Mesodermal cell (in vitro differentiated cells): ENCODE measurements around the gene KAT6B.

Experiments used
- H3K27ac ChIP-seq: 2 replicates; pipeline ENCODE4 v1.7.0; 2013; ENCODE audit warnings: mild to moderate bottlenecking, low read depth, low read length, moderate library complexity; ENCODE audit not compliant: severe bottlenecking
- H3K36me3 ChIP-seq: 2 replicates; pipeline ENCODE4 v1.7.1; 2013; ENCODE audit warnings: mild to moderate bottlenecking, low read length, moderate library complexity; ENCODE audit not compliant: control insufficient read depth, insufficient read depth
- H3K4me1 ChIP-seq: one replicate; pipeline ENCODE4 v1.7.1; 2013; ENCODE audit warnings: mild to moderate bottlenecking, low read length; ENCODE audit not compliant: insufficient read depth, control insufficient read depth, poor library complexity, severe bottlenecking
- H3K4me3 ChIP-seq: 2 replicates; pipeline ENCODE4 v1.7.0; 2013; ENCODE audit warnings: low read length, control low read depth, mild to moderate bottlenecking; ENCODE audit not compliant: insufficient read depth, poor library complexity, severe bottlenecking; ENCODE audit errors: extremely low read depth
- H3K9me3 ChIP-seq: 2 replicates; pipeline ENCODE4 v1.7.1; 2013; ENCODE audit warnings: mild to moderate bottlenecking, low read length, moderate library complexity; ENCODE audit not compliant: control insufficient read depth
- WGBS, 2 experiments: methylation state at CpG; one replicate each; pipeline ENCODE4 v1.1.5; 2013; ENCODE audit warnings: missing lambda C conversion rate in 2 of 2; ENCODE audit not compliant: insufficient coverage in 2 of 2; 5-methylcytosine and 5-hydroxymethylcytosine counted together

Gene KAT6B

DNA sequence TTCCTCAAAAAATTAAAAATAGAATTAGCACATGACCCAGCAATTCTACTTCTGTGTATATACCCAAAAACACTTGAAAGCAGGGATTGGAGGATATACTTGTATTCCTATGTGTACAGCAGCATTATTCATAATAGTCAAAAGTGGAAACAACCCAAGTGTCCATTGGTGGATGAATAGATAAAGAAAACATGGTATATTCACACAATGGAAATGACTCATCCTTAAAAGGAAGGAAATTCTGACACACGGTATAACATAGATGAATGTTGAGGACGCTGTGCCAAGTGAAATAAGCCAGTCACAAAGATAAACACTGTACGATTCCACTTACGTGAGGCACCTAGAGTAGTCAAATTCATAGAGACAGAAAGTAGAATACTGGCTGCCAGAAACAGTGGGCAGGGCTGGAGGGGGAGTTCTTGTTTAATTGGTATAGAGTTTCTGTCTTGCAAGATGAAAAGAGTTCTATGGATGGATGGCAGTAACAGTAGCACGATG lies 26.6 kb upstream of the KAT6B start:
- 93% methylated on average over 3 to 5 of the region's 5 CpGs for WGBS, 2 experiments
- Histone ChIP-seq H3K9me3 (no peaks in the 10 kb centered on the region), H3K4me3 (no peak overlapping the region), H3K27ac (no peak overlapping the region), H3K36me3 (no peaks in the 10 kb centered on the region), H3K4me1 (no peaks in the 10 kb centered on the region)

DNA sequence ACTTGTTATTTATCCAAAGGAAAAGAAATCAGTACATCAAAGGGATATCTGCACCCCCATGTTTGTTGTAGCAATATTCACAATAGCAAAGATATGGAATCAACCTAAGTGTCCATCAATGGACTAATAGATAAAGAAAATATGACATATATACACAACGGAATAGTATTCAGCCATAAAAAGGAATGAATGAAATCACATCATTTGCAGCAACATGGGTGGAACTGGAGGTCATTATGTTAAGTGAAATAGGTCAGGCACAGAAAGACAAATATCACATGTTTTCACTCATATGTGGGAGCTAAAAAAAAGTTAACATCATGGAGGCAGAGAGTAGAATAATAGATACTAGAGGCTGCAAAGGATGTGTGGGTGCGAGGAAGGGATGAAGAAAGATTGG lies 25.0 kb upstream of the KAT6B start:
- Histone ChIP-seq H3K4me3 (no peak overlapping the region), H3K36me3 (no peaks in the 10 kb centered on the region), H3K4me1 (no peaks in the 10 kb centered on the region), H3K27ac (no peak overlapping the region), H3K9me3 (no peaks in the 10 kb centered on the region)
- 78 to 100% methylated on average over 1 of the region's 2 CpGs for WGBS, 2 experiments

DNA sequence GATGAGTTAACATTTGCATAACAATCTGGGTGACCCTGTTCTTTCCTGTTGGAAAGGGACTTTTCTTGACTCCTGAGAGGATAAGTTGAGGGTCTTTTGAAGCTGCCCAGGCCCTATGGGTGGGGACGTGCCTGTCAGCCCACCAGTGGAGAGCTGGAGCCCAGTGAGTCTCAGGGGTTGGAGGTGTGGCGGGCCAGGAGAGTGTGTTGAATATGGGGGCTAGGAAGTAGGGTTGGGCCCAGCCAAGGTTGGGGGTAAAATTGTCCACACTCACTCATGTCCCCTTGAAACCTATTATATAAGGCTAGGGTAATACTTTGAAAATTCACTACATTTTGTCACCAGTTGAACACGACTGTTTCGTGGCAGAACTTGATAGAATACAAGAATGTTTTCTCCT lies 17.9 kb upstream of the KAT6B start:
- H3K36me3 ChIP-seq, result no peaks in the 10 kb centered on the region
- H3K4me3 ChIP-seq, result no peak overlapping the region
- WGBS, 2 experiments, result 90 to 100% methylated on average over 2 of the region's 4 CpGs
- H3K4me1 ChIP-seq, result no peaks in the 10 kb centered on the region
- no peaks in the 10 kb centered on the region for H3K9me3 ChIP-seq
- H3K27ac ChIP-seq, result no peak overlapping the region

- Histone ChIP-seq H3K4me1 (no peaks in the 10 kb centered on the region), H3K36me3 (no peaks in the 10 kb centered on the region), H3K4me3 (no peak overlapping the region), H3K9me3 (no peaks in the 10 kb centered on the region), H3K27ac (no peak overlapping the region)
- WGBS, 2 experiments, result 92 to 100% methylated on average over 1 to 2 of the region's 2 CpGs
Observed at GRCh38 chr10:74810087-74810486, 16.3 kb upstream of the KAT6B start.

- Histone ChIP-seq H3K4me1 (no peaks in the 10 kb centered on the region), H3K36me3 (no peaks in the 10 kb centered on the region), H3K4me3 (no peak overlapping the region), H3K9me3 (peaks cover 10% of the 10 kb centered on the region), H3K27ac (no peak overlapping the region)
- WGBS, 2 experiments, result 45 to 51% methylated on average over 38 to 46 of the region's 53 CpGs
Observed at GRCh38 chr10:74813381-74814259, 12.8 kb upstream of the KAT6B start.

DNA sequence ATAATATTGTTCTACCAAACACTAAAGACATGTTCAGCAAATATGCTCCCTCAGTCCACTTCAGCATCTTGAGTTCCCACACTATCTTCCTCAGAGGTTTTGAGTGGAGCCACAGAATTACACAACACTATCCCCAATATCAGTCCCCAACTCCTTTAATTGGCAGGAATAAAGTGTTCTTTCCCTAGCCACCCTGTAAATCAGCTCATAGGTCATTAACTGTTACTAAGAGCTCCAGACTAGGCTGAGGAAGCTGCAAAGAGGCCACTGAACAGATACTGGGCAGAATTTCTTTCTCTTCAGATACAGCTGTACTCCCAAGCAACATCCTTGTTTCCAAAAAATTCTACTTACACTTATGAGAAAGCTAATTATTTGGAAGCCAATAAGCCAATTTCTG lies 11.6 kb upstream of the KAT6B start:
- Histone ChIP-seq H3K9me3 (peaks cover 10% of the 10 kb centered on the region), H3K4me3 (no peak overlapping the region), H3K27ac (no peak overlapping the region), H3K4me1 (no peaks in the 10 kb centered on the region), H3K36me3 (no peaks in the 10 kb centered on the region)

DNA sequence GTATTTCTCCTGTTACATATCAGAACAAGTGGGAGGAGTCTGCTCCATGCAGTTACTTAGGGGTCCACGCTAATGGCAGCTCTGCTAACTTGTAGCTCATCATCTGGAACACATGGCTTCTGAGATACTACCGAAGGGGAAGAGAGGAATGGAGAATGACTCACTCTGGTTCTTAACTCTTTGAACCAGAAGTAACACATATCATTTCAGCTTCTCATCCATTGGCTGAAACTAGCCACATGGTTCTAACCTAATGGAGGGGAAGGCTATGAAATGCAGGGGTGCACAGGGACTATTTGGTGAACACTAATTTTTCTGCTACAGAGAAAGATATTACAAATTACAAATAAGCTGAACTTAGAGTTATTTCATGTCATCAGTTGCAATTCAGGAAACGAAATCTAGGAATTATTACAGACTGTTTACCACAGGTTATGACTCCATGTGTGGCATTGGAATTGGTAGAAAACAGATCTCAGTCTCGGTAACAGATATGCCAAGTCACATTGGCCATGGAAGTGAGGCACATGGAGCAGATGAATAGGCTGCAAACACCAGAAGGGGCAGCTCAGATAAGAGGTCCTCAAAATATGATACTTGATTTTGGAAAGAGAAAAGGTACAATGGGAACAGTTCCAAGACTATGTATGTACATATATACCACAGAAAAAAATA lies 9.4 kb upstream of the KAT6B start:
- 73 to 96% methylated on average over 3 of the region's 4 CpGs for WGBS, 2 experiments
- H3K4me1 ChIP-seq, result no peaks in the 10 kb centered on the region
- no peak overlapping the region for H3K27ac ChIP-seq
- H3K36me3 ChIP-seq, result no peaks in the 10 kb centered on the region
- no peak overlapping the region for H3K4me3 ChIP-seq
- H3K9me3 ChIP-seq, result peaks cover 10% of the 10 kb centered on the region

- H3K36me3 ChIP-seq, result no peaks in the 10 kb centered on the region
- H3K4me1 ChIP-seq, result peaks cover 7% of the 10 kb centered on the region
- no peak overlapping the region for H3K4me3 ChIP-seq
- H3K9me3 ChIP-seq, result peaks cover 10% of the 10 kb centered on the region
- WGBS, 2 experiments, result 83 to 89% methylated on average over 2 to 3 of the region's 3 CpGs
- no peak overlapping the region for H3K27ac ChIP-seq
Observed at GRCh38 chr10:74821501-74821900, 4.9 kb upstream of the KAT6B start.

GRCh38 chr10:74822101-74822500 lies 4.3 kb upstream of the KAT6B start:
- H3K27ac ChIP-seq, result no peak overlapping the region
- H3K9me3 ChIP-seq, result peaks cover 5% of the 10 kb centered on the region
- 92% methylated on average over 2 of the region's 2 CpGs; no CpG with 5 or more reads in 1 of the 2 experiments for WGBS, 2 experiments
- H3K4me3 ChIP-seq, result no peak overlapping the region
- H3K36me3 ChIP-seq, result no peaks in the 10 kb centered on the region
- H3K4me1 ChIP-seq, result peaks cover 7% of the 10 kb centered on the region

DNA sequence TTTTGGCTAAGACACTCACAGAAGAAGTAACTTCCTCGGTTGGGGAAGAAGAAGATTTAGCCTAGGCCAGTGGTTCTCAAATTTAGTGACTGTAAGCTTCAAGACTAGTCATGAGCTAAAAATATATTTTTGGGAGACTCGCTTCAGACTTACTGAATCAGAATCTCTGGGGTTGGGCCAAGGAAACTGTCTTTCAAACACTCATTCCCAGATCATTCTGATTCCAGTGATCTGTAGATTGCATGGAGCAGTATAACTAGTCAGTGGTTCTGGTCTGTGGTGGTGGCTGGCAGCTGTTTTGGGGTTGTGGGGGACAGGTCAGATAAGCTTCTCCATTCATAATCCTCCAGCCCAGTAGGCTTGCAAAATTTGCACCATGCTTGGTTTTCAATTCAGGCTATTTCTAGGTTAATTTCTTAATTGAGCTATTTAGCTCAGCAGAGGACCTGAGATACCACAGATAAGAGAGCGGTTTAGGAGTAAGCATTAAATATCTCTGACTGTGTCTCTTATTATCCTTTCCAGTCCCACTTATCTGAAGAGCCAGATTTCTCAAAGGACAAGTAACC lies 3.8 kb upstream of the KAT6B start:
- 85 to 100% methylated on average over 2 to 3 of the region's 3 CpGs for WGBS, 2 experiments
- Histone ChIP-seq H3K9me3 (no peaks in the 10 kb centered on the region), H3K36me3 (no peaks in the 10 kb centered on the region), H3K4me3 (no peak overlapping the region), H3K4me1 (peaks cover 7% of the 10 kb centered on the region), H3K27ac (no peak overlapping the region)
